Measurements from ENCODE around the gene ZNF536.

The ZNF536 gene

DNA sequence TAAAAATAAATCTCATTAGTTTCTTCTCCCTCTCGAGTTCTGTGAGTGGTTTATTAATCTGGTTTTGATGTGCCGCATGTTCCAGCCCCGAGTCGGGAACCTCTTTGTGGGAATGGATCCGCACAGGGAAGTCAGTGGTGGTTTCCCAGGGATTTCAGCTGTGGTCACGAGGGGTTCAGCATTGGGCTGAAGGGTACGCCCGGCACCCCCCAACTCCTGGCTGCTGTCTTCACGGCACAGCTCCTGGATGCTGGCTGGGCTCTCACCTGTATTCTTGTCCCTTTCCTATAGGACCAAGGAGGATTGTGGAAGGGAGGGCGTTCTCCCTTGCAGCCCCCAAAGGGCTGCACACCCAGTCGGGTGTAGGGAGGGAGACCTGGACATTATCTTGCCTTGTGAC lies 167.8 kb downstream of the ZNF536 start:
- DNase-seq = no peak

DNA sequence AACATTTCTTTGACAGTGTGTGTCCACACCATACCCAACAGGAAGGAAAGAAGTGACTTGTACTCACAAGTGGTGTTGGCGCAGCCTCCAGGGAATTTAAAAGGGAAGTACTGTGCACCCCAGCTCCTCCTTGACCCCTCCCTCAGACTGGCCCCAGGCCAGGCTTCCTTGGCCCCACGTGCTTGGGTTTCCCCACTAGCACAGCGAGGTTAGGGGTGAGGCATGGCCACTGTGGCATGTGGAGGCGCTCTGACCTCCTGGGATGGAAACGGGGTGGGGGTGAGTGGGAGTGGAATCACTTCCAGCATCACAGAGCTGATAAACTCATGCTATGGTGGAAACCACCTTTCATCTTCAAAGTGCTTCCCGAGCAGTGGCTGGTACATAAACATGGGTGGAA lies 168.6 kb downstream of the ZNF536 start:
- no peak for DNase-seq

DNA sequence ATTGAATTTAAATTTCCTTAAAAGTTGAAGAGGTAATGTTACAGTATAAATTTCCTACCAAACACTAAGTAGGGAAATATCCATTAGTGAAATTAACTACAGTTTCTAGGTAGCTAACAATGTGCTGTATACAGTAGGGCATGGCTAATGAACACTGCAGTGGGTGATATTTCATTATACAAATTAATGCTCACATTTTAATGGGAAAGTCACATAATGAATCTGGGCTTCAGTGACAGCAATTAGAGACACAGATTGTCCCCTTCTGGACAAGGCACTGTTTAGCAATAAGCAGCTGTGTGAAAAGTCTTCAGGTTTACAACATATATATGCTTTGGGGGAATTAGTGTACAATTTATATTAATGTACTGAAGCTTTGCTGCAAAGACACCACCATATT lies 169.4 kb downstream of the ZNF536 start:
- no peak for DNase-seq

DNA sequence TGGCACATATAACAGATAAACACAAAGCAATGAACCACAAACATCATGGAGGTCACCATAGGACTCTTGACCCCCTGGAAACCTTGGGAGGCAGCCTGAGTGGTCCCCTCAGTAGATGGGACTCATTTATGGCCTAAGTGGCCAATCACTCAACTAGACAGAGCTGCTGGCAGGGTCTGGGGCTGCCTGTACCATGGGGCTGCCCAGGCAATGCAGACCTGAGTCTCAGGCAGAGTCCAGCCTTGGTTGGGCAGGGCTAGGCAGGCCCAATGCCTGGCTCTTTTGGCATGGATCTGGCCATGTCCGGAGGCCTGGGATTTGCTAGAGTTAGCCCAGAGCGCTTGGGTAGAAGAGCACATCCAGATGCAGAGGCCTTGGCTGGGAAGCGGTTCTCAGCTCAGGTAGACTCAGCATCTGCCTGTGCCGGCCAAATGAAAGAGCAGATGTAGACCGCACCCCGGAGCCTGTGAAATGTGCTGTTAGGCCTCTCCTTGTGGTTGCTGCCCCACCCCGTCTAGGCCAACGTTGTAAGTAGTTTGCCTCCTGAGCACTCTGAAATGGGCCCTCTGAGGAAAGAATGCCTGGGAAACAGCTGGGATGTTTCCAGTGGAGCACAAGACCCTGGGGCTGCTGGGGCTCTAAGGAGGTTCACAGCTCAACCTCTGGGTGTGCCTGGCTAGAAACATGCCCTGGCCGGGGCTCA lies 171.2 kb downstream of the ZNF536 start:
- no peak for DNase-seq

DNA sequence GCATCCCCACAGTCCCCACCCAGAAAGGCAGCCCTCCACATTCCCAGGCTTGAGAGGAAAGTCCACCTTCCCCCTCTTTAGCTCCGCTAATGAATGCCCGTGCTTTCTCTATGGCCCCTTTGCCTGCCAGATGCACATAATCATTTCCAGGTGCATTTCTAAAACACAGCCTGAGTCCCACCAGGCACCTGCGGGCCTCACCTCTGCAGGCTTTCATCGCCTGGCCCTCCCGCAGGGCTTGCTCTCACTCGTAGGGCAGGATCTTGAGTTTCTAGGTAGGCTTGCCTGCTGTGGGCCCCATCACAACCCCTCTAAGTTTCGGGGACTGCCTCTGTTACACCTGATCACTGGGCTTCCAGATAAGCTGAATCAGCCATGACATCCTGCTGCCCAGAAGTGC lies 173.6 kb downstream of the ZNF536 start:
- DNase-seq = no peak

DNA sequence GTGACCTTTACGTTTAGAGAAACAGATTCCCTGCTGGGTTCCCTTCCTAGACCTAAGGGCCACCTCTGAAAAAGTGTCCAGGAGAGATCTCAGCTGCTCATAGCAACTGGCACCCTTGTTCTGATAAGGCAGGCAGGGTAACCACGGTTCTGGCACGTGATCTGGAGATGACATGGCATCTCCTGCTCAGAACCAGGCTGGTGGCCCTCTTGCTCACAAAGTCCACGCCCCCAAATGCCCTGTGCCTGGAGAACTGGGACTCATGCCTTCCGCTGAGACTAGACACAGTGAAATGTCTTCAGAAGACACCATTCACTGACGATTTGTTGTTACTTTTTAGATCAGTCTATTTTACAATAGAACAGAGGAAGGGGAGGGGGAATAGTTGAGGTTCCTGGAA lies 174.1 kb downstream of the ZNF536 start:
- DNase-seq = no peak

DNA sequence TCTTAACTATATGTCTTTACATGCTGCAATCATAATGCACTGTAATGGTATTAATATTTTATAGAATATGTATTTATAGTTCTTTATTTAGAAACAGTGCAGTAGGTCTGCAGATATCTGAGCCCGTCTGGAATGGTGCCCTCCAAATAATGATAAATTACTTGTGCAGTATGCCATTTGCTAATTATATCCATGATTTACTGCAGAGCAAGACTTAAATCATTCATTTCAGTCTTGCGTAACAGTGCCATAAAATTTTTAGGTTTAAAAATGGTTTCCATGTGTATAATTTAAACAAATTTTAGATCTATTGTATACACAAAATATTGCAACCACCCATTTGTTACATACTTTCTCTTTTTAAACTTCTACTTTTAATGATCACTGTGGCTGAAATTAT lies 175.1 kb downstream of the ZNF536 start:
- no peak for DNase-seq

DNA sequence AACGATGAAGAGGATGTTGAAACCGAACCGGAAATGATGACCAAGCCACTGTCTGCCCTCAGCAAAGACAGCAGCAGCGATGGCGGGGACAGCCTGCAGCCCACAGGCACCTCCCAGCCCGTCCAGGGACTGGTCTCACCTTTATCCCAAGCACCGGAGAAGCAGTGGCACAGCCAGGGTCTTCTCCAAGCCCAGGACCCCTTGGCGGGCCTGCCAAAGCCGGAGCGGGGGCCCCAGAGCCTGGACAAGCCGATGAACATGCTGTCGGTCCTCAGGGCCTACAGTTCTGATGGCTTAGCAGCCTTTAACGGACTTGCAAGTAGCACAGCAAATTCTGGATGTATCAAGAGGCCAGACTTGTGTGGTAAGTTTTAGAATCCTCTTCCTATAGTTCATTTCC lies 177.0 kb downstream of the ZNF536 start:
- DNase-seq = no peak

DNA sequence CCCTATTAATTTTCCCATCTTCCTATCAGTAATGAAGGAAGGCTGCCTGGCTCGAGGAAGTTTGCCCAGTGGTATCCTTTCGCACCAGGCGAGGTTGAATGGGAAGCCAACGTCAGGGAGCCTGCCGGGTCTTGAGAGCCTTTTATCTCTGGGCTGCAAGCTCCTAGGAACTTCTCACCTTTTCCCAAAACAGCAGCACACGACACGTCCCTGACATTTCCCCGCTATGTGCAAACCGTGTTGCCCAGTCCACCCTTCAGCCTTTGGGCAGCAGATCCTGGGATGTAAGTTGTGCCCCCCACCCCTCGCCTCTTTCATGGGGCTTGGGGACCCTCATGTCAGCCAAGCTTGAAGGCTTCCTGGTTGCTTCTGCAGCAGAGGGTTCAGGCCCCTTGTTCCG lies 179.1 kb downstream of the ZNF536 start:
- no peak for DNase-seq

DNA sequence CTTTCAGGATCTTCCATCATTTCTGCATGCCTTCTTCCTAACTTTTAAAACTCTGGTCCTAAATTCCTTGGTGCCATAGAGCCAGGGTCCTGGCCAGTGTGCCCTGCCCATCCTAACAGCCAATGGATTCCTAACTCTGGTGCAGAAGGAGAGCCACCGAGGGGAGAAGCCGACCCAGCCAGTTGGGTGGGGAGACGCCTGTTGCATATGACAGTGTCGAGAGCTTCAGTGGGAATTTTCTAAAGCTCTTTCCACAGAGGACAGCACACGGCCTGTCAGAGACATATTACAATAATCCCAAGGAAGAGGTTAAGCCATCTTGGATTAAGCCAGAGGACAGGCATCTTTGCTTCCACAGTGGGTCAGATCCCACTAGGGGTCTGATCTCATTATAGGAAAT lies 180.4 kb downstream of the ZNF536 start:
- DNase-seq = no peak

DNA sequence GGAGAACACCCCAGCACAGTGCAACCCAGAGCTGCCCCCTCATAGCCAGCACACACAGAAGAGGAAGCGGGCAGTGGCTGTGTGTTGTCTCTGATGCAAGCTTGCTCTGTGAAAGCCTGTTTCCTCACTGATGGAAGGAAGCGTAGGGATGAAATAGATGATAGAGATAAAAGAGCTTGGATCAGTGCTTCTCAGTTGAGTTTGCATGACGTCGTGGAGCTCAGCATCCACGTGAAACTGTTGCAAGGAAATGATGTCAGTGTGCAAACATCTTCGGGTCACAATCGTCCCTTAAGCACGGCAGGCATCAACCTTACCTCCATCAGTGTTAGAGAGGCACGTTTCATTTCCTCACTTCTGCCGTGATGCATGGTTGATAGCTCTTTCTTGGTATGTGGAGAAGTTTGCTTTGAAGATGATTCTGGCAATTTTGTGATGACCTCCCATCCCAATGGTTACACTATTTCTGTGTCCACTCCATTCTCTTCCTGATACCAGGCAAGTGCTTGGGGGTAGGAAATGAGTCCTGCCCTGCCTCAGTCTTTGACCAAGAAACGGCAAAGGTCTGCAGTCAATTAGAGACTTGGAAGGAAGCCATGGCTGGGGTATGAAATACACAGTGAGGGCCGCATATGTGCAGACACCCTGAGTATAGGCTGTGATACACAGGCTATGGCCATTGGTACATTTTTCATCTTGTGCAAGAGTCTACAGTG lies 183.0 kb downstream of the ZNF536 start:
- no peak for DNase-seq

DNA sequence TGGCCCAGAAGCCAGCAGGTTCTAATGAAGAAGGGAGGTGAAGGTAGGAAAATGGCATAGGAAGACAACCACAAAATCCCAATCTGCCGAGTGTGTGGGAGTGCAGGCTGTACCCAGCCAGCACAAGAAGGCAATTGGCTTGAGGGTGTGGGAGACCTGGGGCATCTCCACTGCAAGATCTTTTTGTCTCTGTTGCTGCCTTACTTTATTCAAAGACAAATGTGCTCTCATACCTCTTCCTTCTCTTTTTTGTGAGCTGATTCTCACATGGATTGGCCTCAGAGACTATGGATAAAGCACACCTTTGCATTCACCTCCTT lies 183.6 kb downstream of the ZNF536 start:
- no peak for DNase-seq

DNA sequence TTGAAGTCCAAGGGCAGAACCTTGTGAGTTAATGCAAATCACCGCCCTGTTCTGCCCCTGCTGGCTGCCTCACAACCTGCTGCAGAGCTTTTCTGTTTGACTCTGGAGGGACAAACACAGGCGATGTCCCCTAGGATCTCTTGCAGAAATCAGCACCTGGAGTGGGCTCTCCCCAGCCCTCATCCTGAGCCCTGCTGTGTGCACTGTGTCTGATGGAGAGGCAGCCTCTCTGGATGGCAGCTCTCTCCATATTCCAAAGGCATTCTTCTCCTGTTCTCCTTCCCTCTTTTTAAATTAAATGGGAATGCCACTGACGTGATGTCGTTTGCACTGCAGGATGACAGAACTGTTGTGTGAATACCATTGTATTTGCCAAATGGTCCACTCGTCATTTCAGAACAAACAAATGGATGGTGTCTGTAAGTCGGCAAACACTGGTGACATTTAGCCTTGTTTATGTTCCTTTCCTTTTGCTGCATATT lies 184.1 kb downstream of the ZNF536 start:
- no peak for DNase-seq

DNA sequence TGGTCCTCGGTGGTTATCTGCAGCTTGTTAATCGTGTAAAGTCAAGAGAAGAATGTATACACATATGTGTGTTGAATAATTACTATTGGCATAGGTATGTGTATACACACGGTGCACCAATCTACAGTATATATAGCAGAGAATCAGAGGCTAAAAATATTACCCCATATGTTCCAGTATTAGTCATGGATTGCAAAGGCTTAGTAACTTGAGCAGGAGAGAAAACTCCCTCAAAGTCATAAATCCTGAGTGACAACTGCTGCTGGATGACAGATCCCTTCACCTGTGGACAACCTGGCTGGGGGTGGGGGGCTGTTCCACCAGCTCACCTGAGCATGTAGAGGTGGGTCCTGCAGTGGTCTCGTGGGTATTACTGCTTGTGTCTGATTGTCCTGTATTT lies 185.0 kb downstream of the ZNF536 start:
- no peak for DNase-seq

DNA sequence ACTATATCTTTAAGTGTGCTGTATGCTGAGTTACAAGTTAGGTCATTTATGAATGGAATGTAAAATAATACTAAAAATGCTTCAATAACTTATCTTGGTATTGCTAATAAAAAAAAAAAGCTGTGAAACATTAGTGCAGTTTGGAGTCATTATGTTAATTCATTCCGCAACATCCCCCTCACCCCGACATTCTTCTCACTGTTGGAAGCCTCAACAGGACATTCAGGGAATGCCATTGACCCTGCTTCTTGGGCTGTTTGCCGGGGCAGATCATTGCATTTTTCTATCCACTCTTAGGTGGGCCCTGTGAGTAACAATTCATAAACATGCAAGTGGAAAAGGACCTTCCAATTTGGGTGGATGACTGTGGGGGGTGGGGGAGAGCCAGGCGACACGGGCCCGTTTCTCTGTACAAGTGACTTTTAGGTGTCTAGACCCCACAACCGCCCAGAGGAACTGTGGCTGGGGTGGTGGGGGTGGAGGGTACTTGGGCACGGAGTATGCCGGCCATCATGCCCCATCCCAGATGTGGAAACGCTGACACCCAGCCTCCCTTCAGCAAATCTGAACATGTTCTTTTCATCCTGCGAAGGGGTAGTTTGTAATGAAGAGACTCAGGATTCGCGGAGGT lies 185.9 kb downstream of the ZNF536 start:
- no peak for DNase-seq

DNA sequence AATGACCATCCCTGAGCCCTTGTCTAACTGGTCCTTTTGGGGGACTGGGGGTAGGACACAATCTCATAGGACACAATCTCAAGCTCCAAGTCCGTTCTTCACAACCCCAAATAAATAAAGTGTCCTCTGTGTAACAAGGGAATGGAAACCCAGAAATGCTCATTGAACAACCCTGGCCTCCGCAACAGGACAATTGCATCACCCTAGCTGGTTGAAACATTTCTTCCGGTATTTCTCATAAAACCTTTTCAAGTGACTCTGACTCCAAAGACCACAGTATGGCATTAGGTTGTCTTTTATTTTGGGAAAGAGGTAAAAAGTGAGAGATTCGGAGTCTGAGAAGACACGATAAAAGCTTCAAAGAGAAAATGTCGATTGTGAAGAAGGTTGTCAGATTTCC lies 186.6 kb downstream of the ZNF536 start:
- no peak for DNase-seq

DNA sequence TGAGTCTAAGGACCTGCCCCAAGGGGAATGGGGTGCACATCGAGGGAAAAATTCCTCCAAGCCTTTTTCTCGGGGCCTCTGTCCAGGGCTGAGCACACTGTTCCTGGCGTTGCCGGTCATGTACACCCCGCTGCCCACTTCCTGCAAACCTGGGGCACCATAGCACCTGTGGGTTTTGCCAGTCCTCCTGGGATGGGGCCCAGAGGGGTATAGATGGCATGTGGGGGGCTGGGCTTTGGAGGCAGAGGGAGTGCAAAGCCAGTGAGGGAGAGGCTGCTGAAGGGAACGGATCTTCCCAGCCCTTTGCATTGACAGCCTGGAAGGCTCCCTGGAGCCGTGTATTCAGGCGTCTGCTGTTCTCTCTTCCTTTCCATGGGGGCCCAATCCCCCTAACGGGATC lies 187.3 kb downstream of the ZNF536 start:
- no peak for DNase-seq

DNA sequence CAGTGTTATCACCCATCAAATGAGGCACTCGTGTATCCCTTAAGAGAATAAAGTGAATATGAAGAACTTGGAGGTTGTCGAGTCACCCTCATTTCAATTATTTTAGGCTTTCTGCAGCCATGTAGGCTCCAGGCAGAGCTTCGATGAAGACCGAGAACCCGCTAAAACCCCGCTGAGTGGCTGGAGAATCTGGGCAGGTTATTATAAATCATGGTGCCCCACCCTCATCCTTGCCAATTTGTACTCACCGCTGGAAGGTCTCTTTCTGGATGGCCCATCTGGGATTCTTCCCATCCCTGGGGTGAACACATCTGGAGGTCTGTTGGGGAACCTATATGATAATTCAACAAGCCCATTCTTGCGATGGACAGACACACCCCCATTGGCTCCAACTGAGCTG lies 190.8 kb downstream of the ZNF536 start:
- DNase-seq = no peak

DNA sequence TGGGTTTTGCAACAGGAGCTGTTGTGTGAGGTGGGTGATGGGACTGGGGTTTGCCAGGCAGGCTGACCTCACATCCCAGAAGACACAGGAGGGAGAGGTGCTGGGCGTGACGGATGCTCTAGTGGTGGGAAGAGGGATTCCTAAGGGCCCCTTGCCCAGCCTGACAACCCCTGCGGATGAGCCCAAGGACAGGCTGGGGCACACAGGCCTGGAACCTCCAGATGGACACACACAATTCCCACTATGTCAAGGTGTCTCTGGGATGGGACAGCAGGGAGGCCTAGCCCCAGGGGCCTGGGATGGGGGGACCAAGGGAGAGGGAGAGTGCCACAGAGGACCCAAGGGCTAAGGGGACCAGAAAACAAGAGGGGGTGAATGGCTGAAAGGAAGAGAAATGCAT lies 191.5 kb downstream of the ZNF536 start:
- no peak for DNase-seq

DNA sequence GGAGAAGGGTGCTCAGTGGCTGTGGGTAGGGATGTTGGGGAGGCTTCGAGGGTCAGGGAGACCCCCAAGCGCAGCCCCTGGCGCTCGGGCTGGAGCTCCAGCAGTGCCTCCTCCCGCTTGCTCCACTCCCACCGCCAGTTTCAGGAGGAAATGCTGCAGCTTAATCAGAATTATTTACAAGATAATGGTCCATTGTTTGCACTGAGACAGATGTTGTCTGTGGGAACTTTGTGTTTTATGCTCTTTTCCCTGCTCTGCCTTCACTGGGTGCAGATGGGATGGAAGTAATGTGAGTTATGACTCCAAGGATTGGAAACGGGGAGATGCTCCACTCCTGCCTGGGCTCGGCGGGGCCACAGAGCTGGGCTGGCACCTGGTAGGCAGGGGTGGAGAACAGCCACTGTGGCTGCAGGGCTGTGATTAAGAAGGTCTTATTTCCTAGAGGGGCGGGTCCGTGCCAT lies 192.4 kb downstream of the ZNF536 start:
- DNase-seq = no peak

DNA sequence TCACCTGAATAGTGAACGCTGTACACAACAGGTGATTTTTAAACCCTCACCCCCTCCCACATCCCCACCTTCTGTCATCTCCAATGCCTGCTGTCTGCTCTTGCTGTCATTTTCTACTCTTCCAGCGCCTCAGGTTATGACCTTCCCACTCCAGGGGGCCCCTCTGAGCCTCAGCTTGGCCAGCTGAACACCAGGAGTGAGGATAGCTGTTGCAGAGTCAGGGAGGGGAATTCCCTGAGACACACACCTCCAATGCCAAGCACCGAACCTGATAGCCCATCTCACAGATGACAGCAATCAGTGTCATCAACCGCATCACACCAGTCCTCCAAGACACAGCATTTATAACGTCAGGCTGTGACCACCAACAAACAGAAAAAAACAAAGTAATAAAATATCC lies 193.5 kb downstream of the ZNF536 start:
- no peak for DNase-seq

DNA sequence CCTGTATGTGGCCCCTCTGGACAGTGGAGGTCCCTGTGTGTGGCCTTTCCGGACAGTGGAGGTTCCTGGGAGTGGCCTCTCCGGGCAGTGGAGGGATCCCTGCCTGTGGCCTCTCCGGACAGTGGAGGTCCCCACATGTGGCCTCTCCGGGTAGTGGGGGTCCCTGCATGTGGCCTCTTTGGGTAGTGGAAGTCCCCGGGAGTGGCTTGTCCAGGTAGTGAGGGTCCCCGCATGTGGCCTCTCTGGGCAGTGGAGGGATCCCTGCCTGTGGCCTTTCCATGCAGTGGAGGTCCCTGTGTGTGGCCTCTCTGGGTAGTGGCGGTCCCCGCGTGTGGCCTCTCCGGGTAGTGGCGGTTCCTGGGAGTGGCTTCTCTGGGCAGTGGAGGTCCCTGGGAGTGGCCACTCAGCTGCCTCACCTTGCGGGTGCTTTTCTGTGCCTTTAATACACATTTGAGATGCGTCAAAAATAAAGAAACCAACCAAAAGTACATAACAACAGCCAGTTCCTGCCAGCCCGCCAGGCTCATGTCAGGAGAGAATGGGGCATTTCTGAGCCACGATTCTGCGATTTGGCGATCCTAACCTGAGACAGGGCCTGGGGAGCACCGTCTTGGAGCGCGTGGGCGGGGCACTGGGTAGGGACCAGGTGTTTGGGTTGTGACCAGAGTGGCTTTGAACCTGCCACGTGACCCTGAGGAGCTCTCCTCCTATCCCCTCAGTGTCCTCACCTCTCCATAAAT lies 194.7 kb downstream of the ZNF536 start:
- DNase-seq = no peak

DNA sequence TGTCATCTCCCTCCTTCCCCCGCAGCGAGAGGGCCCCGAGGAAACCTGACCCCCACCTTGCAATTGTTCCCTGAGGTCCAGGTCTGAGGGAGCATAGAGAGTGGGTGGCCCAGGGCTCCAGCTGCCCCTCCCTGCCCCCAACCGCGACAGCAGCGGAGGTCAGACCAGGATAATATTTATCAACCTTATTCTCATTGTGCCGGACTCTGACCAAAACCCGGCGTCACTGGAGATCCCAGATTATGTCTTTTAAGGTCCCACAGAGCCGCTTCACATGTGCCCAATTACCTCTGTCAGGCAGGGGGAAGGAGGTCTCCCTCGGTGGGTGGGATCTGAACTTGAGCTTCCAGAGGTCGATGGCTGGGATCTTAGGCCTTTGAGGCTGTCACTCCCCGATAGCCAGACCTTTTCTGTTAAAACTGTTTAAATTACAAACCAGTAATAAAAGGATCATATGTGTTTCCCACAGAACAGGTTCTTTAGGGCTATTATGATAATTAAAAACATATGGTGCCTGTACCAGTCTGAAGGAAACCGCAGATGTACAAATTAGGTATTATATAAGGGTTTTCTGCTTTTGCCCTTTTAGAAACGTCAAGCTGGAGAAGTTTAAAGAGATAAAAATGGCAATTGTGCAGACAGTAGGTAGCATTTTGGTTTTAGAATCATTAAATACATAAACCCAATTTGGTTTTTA lies 195.5 kb downstream of the ZNF536 start:
- DNase-seq = no peak

Measured in stimulated activated CD4-positive, alpha-beta T cell treated with anti-CD3 and anti-CD28 coated beads, Interleukin-2, amount 100 ng/mL, for 24 hours (primary cell).